ENCODE measurements around the gene OSCP1.

DNA sequence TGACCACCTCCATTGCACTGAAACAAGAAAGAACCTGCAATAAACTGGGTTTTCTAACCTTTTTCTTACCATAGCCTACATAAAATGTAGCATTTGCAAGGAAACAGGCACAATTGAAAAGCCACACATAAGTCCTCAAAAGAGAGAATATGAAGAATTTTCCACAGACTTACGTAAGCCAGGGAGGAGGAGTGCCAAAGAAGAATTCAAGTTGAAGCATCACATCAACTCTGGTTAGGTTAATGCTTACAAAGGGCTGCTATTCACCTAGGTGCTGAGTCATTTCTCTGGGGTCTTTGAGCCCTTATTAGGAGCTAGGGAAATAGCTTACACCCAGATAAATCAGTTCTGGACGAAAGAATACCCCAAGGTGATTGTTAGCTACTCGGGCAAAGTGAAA, 9.6 kb downstream of the OSCP1 start:
- TF ChIP-seq, protein P1, sequence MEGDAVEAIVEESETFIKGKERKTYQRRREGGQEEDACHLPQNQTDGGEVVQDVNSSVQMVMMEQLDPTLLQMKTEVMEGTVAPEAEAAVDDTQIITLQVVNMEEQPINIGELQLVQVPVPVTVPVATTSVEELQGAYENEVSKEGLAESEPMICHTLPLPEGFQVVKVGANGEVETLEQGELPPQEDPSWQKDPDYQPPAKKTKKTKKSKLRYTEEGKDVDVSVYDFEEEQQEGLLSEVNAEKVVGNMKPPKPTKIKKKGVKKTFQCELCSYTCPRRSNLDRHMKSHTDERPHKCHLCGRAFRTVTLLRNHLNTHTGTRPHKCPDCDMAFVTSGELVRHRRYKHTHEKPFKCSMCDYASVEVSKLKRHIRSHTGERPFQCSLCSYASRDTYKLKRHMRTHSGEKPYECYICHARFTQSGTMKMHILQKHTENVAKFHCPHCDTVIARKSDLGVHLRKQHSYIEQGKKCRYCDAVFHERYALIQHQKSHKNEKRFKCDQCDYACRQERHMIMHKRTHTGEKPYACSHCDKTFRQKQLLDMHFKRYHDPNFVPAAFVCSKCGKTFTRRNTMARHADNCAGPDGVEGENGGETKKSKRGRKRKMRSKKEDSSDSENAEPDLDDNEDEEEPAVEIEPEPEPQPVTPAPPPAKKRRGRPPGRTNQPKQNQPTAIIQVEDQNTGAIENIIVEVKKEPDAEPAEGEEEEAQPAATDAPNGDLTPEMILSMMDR (conservative IDR thresholded peaks at IDR 0.05; ENCODE audit: low read length): no peak
- TF ChIP-seq EZH2phosphoT487 (IDR thresholded peaks at IDR 0.05; ENCODE audit: borderline replicate concordance): no peak
